ENCODE measurements around the gene MCF2L2.

DNA sequence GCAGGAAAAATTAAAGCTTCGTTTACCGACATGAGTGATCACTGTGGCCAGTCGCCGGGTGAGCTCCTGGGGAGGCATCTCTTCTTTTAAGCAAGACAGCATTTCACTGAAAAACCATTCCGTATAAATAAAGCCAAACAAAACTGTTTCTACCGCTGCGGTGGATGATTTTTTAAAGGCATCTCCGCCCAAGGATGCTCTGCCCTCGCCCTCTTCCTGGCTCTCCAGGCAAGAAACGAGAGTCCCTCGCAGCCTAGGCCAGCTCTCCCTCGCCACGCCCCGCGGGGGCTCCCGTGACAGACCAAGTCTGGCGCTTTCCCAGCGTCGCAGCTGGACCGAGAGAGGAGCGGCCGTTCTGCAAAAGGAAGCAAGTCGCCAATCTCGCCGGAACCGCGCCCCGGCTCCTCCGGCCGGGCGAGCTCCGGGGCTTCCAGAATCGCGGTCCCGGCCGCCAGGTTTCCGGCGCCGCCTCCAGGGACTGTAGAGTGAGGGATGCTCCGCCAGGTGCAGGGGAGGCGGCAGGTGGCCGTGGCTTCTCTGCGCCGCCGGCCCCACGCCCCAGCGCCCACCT lies 458 bp downstream of the MCF2L2 start:
- no peak for TF ChIP-seq POLR2A (IDR thresholded peaks at IDR 0.05; ENCODE audit: low read depth, low read length)
- no peak for TF ChIP-seq POLR2AphosphoS5 (IDR thresholded peaks at IDR 0.05; ENCODE audit: low read depth, low read length)
- no peak for TF ChIP-seq SPI1 (IDR thresholded peaks at IDR 0.05; ENCODE audit: low read depth, low read length)
- no peak for TF ChIP-seq TAF1 (IDR thresholded peaks at IDR 0.05; ENCODE audit: low read depth, low read length)
- no peak for TF ChIP-seq PAX5 (IDR thresholded peaks at IDR 0.05; ENCODE audit: insufficient read depth, low read length, severe bottlenecking)
- TF ChIP-seq POU2F2 (IDR thresholded peaks at IDR 0.05; ENCODE audit: low read depth, low read length), result no peak

All from GM12891 (cell line).